Type B pancreatic cell (in vitro differentiated cells): ENCODE data around the gene TLR3. TPM values are rescaled to one million over a fixed set of nuclear protein-coding genes. Genes with fewer than 3 reads are reported as not detected.
"Not testable (repeated sequence)": the region's sequence is repeated elsewhere in the genome, so short reads cannot be mapped to it uniquely, and the experiment has no call there.

Experiments used
- DNase-seq: peaks from one replicate; pipeline ENCODE4 v3.0.0; 2021; ENCODE audit warnings: mixed read lengths; ENCODE audit not compliant: unreplicated experiment; ENCODE audit errors: extremely low spot score
- H3K27ac Mint-ChIP-seq: 2 replicates; pipeline ENCODE4 v1.8.0; 2021; ENCODE audit warnings: mild to moderate bottlenecking, mixed read lengths
- H3K27me3 Mint-ChIP-seq: 2 replicates; pipeline ENCODE4 v1.8.0; 2021; ENCODE audit warnings: mixed read lengths
- H3K36me3 Mint-ChIP-seq: 2 replicates; pipeline ENCODE4 v1.8.0; 2021; ENCODE audit warnings: mixed read lengths
- H3K4me1 Mint-ChIP-seq: one replicate; pipeline ENCODE4 v1.8.0; 2021; ENCODE audit warnings: mixed read lengths; ENCODE audit not compliant: unreplicated experiment
- H3K4me3 Mint-ChIP-seq: 2 replicates; pipeline ENCODE4 v1.8.0; 2021; ENCODE audit warnings: mild to moderate bottlenecking, mixed read lengths
- H3K9me3 Mint-ChIP-seq: 2 replicates; pipeline ENCODE4 v1.8.0; 2021; ENCODE audit warnings: mixed read lengths
- CTCF ChIP-seq: fragments of 200-600 bp; sonication (generic); conservative IDR thresholded peaks from 2 replicates; pipeline ENCODE4 v1.5.0; 2021; ENCODE audit warnings: antibody characterized with exemption, mild to moderate bottlenecking
- total RNA-seq: library from RNA; stranded (reverse); gene quantifications from 2 replicates; pipeline ENCODE4 v1.2.1, GENCODE V29; 2021; ENCODE audit warnings: low replicate concordance

The TLR3 gene
- total RNA-seq, 1 donor from 2014 or later: 8.8 TPM

GRCh38 chr4:186037692-186038658 is 31.0 kb upstream of the TLR3 start:
- peak; percentile 91 for TF ChIP-seq CTCF
- Mint-ChIP-seq H3K27ac (no peak overlapping the region), H3K4me3 (no peak overlapping the region), H3K36me3 (no peaks in the 10 kb centered on the region), H3K9me3 (peaks cover 4% of the 10 kb centered on the region), H3K27me3 (peaks cover 26% of the 10 kb centered on the region), H3K4me1 (no peaks in the 10 kb centered on the region)
- no peak for DNase-seq

- Mint-ChIP-seq H3K36me3 (no peaks in the 10 kb centered on the region), H3K4me3 (no peak overlapping the region), H3K27ac (no peak overlapping the region), H3K27me3 (peaks cover 26% of the 10 kb centered on the region), H3K4me1 (no peaks in the 10 kb centered on the region), H3K9me3 (peaks cover 4% of the 10 kb centered on the region)
- no peak for DNase-seq
- no peak for TF ChIP-seq CTCF
Observed at GRCh38 chr4:186039697-186040096, 29.3 kb upstream of the TLR3 start.

DNA sequence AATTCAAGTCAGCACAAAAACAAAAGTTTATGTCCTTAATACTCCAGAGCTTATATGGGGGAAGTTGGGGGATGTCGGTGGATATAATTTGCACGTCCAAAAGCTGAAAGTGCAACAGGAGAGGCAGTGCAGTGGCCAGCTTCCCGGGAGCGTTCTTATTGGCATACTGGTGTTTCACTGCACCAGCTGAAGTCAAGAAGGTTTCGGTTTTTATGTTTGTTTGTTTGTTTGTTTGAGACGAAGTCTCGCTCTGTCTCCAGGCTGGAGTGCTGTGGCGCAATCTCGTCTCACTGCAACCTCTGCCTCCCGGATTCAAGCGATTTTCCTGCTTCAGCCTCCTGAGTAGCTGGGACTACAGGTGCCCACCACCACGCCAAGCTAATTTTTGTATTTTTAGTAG is 28.6 kb upstream of the TLR3 start:
- Mint-ChIP-seq H3K4me3 (no peak overlapping the region), H3K4me1 (no peaks in the 10 kb centered on the region), H3K9me3 (no peaks in the 10 kb centered on the region), H3K36me3 (no peaks in the 10 kb centered on the region), H3K27ac (no peak overlapping the region), H3K27me3 (peaks cover 26% of the 10 kb centered on the region)
- DNase-seq: no peak
- no peak for TF ChIP-seq CTCF

- not testable (repeated sequence) for H3K27ac Mint-ChIP-seq, H3K36me3 Mint-ChIP-seq, H3K4me3 Mint-ChIP-seq, H3K9me3 Mint-ChIP-seq, DNase-seq, H3K27me3 Mint-ChIP-seq, H3K4me1 Mint-ChIP-seq
Observed at GRCh38 chr4:186047501-186047900, 21.5 kb upstream of the TLR3 start.

GRCh38 chr4:186050135-186050534 is 18.8 kb upstream of the TLR3 start:
- not testable (repeated sequence) for DNase-seq, H3K27me3 Mint-ChIP-seq, H3K4me1 Mint-ChIP-seq, H3K9me3 Mint-ChIP-seq, H3K4me3 Mint-ChIP-seq, H3K36me3 Mint-ChIP-seq
- peak overlapping the region; percentile 68 for H3K27ac Mint-ChIP-seq

- H3K4me1 Mint-ChIP-seq: peaks cover 6% of the 10 kb centered on the region
Observed at GRCh38 chr4:186051096-186051495, 17.9 kb upstream of the TLR3 start.

More at GRCh38 chr4:186051096-186051495, 17.9 kb upstream of the TLR3 start:
- Mint-ChIP-seq H3K27me3 (no peaks in the 10 kb centered on the region), H3K4me3 (peak overlapping the region; percentile 48), H3K9me3 (no peaks in the 10 kb centered on the region), H3K36me3 (no peaks in the 10 kb centered on the region), H3K27ac (peak overlapping the region; percentile 62)
- no peak for DNase-seq
- no peak for TF ChIP-seq CTCF
